GM21737 (cell line): ENCODE measurements around the gene VPS54.
"Not testable (repeated sequence)": the region's sequence is repeated elsewhere in the genome, so short reads cannot be mapped to it uniquely, and the experiment has no call there.

ENCODE experiments used
- ATAC-seq: cut with Tn5 transposase; IDR thresholded peaks from one replicate; pipeline ENCODE4 v1.9.1; 2021; ENCODE audit warnings: mild to moderate bottlenecking, moderate library complexity; ENCODE audit not compliant: unreplicated experiment

Gene VPS54

GRCh38 chr2:63994329-63995070, 24.7 kb downstream of the VPS54 start:
- ATAC-seq = not testable (repeated sequence)

- no peak for ATAC-seq
Measured at GRCh38 chr2:63993871-63994270, 25.4 kb downstream of the VPS54 start.

GRCh38 chr2:63993130-63993584, 26.1 kb downstream of the VPS54 start:
- ATAC-seq = not testable (repeated sequence)

- ATAC-seq = no peak
Measured at GRCh38 chr2:63992061-63992685, 27.1 kb downstream of the VPS54 start.

GRCh38 chr2:63991173-63991999, 27.8 kb downstream of the VPS54 start:
- not testable (repeated sequence) for ATAC-seq

- ATAC-seq = no peak
Measured at GRCh38 chr2:63990072-63990471, 29.2 kb downstream of the VPS54 start.

- ATAC-seq = not testable (repeated sequence)
Measured at GRCh38 chr2:63988842-63989436, 30.3 kb downstream of the VPS54 start.

- no peak for ATAC-seq
Measured at GRCh38 chr2:63984606-63985359, 34.4 kb downstream of the VPS54 start.

GRCh38 chr2:63983986-63984605, 35.1 kb downstream of the VPS54 start:
- no peak for ATAC-seq

- ATAC-seq = no peak
Measured at GRCh38 chr2:63982335-63982734, 36.9 kb downstream of the VPS54 start.

- no peak for ATAC-seq
Measured at GRCh38 chr2:63981702-63982103, 37.5 kb downstream of the VPS54 start.

- ATAC-seq = no peak
Measured at GRCh38 chr2:63980794-63981193, 38.4 kb downstream of the VPS54 start.

- peak; percentile 89 for ATAC-seq
Measured at GRCh38 chr2:63977904-63978303, 41.3 kb downstream of the VPS54 start.

- no peak for ATAC-seq
Measured at GRCh38 chr2:63976125-63976510, 43.1 kb downstream of the VPS54 start.

- no peak for ATAC-seq
Measured at GRCh38 chr2:63975437-63976124, 43.6 kb downstream of the VPS54 start.

GRCh38 chr2:63975036-63975435, 44.2 kb downstream of the VPS54 start:
- ATAC-seq = not testable (repeated sequence)

GRCh38 chr2:63962186-63962585, 57.0 kb downstream of the VPS54 start:
- no peak for ATAC-seq

- no peak for ATAC-seq
Measured at GRCh38 chr2:63950414-63950813, 68.8 kb downstream of the VPS54 start.

GRCh38 chr2:63942788-63943187, 76.4 kb downstream of the VPS54 start:
- ATAC-seq = no peak
